ENCODE results near the gene MBD3.

- TF ChIP-seq CTCF (IDR thresholded peaks at IDR 0.05) (no peak), POLR2A (IDR thresholded peaks at IDR 0.05) (no peak)
These were observed 17.2 kb upstream of the MBD3 start for GRCh38 chr19:1609680-1610474.

Data from uterus (tissue), 2 donors.